ENCODE results near the gene GRAMD2B. TPM values are rescaled to one million over a fixed set of nuclear protein-coding genes. Genes with fewer than 3 reads are reported as not detected.

The GRAMD2B gene
- total RNA-seq, 1 experiment from 2014 or later = 6.7 TPM

DNA sequence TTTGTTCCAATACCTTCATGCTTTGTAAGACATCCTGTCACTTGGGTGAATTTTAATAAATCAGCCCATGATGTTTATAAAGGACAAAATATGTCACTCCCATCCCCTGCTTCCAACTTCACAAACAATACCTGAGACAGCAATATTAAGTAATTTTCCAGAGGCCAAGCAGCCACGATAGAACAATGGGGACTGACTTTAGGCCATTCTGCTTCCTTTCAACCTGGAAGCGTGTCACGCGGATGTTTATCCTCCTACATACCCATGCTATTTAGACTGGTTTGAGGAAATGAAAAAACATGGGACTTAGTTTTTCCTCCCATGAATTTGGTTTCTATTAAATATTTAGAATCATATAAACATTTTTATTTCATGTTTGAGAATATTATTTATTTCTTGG is 82.9 kb downstream of the GRAMD2B start:
- Histone ChIP-seq H3K23ac (ENCODE audit: insufficient read length, low read depth, low read length) (no peak overlapping the region), H2AK5ac (ENCODE audit: insufficient read length, low read length) (no peak overlapping the region), H3K4ac (ENCODE audit: low read depth, low read length) (no peak overlapping the region), H3K18ac (ENCODE audit: insufficient read length, low read depth, low read length) (no peak overlapping the region), H2BK15ac (ENCODE audit: low read depth, low read length) (no peak overlapping the region), H4K91ac (ENCODE audit: insufficient read length, low read depth, low read length) (no peak overlapping the region), H3K79me1 (ENCODE audit: insufficient read depth, low read depth, low read length, poor library complexity, severe bottlenecking) (no peaks in the 10 kb centered on the region), H3K4me1 (ENCODE audit: insufficient read depth, low read length) (no peaks in the 10 kb centered on the region), H3K4me2 (ENCODE audit: insufficient read depth, insufficient read length, low read length) (no peak overlapping the region), H4K8ac (replicated peaks; ENCODE audit: insufficient read length, low read depth, low read length) (no peak overlapping the region), H2BK5ac (ENCODE audit: insufficient read length, low read length) (no peak overlapping the region), H3K27me3 (ENCODE audit: insufficient read depth, low read length) (no peaks in the 10 kb centered on the region), H2BK20ac (ENCODE audit: low read depth, low read length, poor library complexity, severe bottlenecking) (no peak overlapping the region), H4K20me1 (ENCODE audit: control insufficient read depth, insufficient read depth, insufficient read length) (no peaks in the 10 kb centered on the region), H3K23me2 (ENCODE audit: insufficient read length, low read depth, low read length, poor library complexity, severe bottlenecking) (no peaks in the 10 kb centered on the region), H2BK120ac (ENCODE audit: low read depth, low read length, poor library complexity, severe bottlenecking) (no peak overlapping the region), H4K5ac (ENCODE audit: insufficient read length, low read depth, low read length) (no peak overlapping the region), H3K9me3 (ENCODE audit: control insufficient read depth, low read depth, low read length) (no peaks in the 10 kb centered on the region), H3K9ac (ENCODE audit: extremely low read depth, insufficient read length, low read length) (no peak overlapping the region), H3T11ph (ENCODE audit: low read length) (no peak overlapping the region), H3K27ac (ENCODE audit: insufficient read length, low read depth, low read length) (no peak overlapping the region), H3K79me2 (ENCODE audit: insufficient read depth, low read length) (no peaks in the 10 kb centered on the region), H2BK12ac (ENCODE audit: insufficient read length, low read depth, low read length) (no peak overlapping the region), H3K14ac (ENCODE audit: insufficient read depth, low read length) (no peak overlapping the region), H2AFZ (ENCODE audit: low read length) (no peak overlapping the region), H3K56ac (ENCODE audit: insufficient read length, low read depth, low read length) (no peak overlapping the region)
- H3K9me3 Mint-ChIP-seq = no peaks in the 10 kb centered on the region
- TF ChIP-seq CTCF (conservative IDR thresholded peaks at IDR 0.05) = no peak
- no peaks in the 10 kb centered on the region for H3K27me3 Mint-ChIP-seq (ENCODE audit: low read depth)
- no peak overlapping the region for H3K4me3 Mint-ChIP-seq
- DNase-seq = no peak
- no peaks in the 10 kb centered on the region for H3K36me3 Mint-ChIP-seq (ENCODE audit: insufficient read depth in 1 of 3, low read depth in 3 of 3)
- H3K27ac Mint-ChIP-seq = no peak overlapping the region
- no CpG with 5 or more reads among the region's 4 CpGs for WGBS (ENCODE audit: extremely low coverage, insufficient read length, low lambda C conversion rate)
- H3K4me1 Mint-ChIP-seq = peaks cover 3 to 12% of the 10 kb centered on the region in 2 experiments; a peak in 3 of 4 replicates
